GM10847 (cell line): ENCODE data around the gene MFSD6.

Experiments used
- POLR2A ChIP-seq: IDR thresholded peaks from 2 replicates; pipeline ENCODE4 v1.6.1; 2011; ENCODE audit not compliant: insufficient read length; ENCODE audit errors: extremely low read depth

MFSD6 gene

GRCh38 chr2:190490502-190490901 lies 82.3 kb downstream of the MFSD6 start:
- TF ChIP-seq POLR2A, result no peak

DNA sequence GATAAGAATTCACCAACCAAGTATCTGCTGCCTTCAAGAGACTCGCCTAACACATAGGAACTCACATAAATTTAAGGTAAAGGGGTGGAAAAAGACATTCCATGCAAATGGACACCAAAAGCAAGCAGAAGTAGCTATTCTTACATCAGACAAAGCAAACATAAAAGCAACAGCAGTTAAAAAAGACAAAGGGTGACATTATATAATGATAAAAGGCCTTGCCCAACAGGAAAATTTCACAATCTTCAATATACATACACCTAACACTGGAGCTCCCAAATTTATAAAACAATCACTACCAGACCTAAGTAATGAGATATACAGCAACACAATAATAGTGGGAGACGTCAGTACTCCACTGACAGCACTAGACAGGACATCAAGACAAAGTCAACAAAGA lies 84.9 kb downstream of the MFSD6 start:
- no peak for TF ChIP-seq POLR2A

- TF ChIP-seq POLR2A, result no peak
Measured at GRCh38 chr2:190497428-190497827, 89.3 kb downstream of the MFSD6 start.

- TF ChIP-seq POLR2A, result no peak
Measured at GRCh38 chr2:190499273-190499672, 91.1 kb downstream of the MFSD6 start.

DNA sequence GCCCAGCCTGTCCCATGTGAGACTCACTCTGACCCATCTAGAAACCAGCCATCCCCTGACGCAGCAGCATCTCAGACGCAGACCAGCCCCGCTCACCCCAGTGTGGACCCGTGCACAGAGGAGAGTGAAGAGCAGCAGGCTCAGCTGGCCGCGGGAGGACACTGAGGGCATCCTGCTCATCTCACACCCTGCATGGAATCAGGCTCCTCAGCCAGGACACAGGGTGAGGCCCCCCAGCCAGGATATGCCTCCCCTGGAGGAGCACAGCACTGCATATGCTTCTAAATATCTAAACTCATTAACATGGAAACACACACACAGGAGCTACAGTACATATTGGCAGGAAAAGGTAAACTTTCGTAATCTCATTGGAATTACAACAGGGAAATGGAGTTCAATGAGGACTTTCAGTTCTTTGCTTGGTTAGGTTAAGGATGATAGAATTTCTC lies 91.9 kb downstream of the MFSD6 start:
- TF ChIP-seq POLR2A, result no peak

DNA sequence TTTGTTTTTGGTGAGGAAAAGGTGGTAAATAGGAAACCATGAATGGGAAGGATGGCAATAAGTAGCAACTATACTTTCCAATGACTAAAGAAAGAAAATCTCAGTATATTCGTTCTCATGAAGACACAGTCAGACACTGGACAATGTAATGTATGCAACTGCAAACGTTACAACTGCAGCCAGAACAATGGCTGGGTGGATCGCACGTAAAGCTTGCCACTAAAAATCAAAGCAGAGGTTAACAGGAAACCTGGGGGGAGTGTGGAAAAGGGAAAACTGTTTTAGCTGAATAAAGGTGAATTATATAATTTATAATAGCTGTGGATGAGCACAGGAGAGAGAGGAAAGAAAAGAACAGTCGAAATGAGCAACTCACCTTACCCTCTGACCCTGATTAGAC lies 93.1 kb downstream of the MFSD6 start:
- TF ChIP-seq POLR2A, result no peak

GRCh38 chr2:190501702-190502407 lies 93.7 kb downstream of the MFSD6 start:
- no peak for TF ChIP-seq POLR2A

DNA sequence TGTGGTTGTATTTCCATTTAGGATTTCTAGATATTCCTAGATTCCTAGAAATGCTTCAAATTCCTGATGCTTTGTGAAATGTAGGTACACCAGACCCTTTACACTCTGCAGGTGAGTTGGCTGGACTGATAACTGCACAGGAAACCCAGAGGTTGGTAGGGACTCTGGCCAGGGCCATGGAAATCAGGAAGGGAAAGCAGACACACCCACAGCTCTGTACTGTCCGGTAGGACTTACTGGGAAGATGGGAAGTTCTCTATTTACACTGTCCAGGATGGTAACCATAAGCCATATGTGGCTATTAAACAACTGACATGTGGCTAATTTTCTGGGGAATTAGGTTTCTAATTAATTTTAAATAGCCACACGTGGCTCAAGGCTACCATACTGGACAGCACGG lies 94.9 kb downstream of the MFSD6 start:
- TF ChIP-seq POLR2A, result no peak

DNA sequence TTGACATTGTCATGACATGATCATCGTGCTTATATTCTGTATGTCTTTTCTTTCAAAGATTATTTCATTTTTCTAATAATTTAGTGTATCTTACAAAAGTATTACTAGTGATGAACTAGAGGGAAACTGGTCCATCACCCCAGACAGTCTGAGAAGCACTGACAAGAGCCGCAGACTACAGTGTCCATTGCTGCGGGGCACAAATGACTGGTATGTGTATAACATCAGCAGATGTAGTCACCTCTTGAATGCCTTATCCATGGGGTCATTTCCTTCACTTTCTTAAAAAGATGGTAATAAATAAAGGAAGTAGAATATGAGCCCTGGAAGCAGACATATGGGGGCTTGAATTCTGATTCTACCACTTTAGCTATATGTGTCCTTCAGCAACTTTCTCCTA lies 96.8 kb downstream of the MFSD6 start:
- no peak for TF ChIP-seq POLR2A

- no peak for TF ChIP-seq POLR2A
Measured at GRCh38 chr2:190505696-190506095, 97.5 kb downstream of the MFSD6 start.

GRCh38 chr2:190506666-190507065 lies 98.5 kb downstream of the MFSD6 start:
- TF ChIP-seq POLR2A, result no peak

GRCh38 chr2:190507135-190507534 lies 99.0 kb downstream of the MFSD6 start:
- no peak for TF ChIP-seq POLR2A

- TF ChIP-seq POLR2A, result no peak
Measured at GRCh38 chr2:190511104-190511503, 102.9 kb downstream of the MFSD6 start.

- no peak for TF ChIP-seq POLR2A
Measured at GRCh38 chr2:190512539-190513095, 104.5 kb downstream of the MFSD6 start.

GRCh38 chr2:190513877-190514276 lies 105.7 kb downstream of the MFSD6 start:
- TF ChIP-seq POLR2A, result no peak

- no peak for TF ChIP-seq POLR2A
Measured at GRCh38 chr2:190514676-190515075, 106.5 kb downstream of the MFSD6 start.

GRCh38 chr2:190515687-190516086 lies 107.5 kb downstream of the MFSD6 start:
- TF ChIP-seq POLR2A, result no peak

DNA sequence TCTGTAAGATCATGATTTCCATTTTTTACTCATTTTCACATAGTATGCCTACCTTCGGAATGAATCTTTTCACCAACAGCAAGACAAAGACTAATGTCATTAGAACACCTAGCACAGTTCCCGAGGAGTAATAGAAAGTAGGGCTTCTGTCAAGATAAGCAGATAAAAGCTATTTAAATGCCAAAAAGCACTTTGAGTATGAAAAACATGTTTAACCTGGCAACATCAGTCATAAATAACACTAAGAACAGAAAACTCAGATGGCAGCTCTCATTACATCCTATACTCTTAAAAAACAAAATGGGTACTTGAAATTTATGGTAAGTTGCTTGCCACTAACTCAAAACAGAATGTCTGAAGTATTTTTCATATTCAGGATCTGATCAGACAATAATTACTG lies 109.3 kb downstream of the MFSD6 start:
- no peak for TF ChIP-seq POLR2A
